ENCODE measurements around the gene KRTAP20-4.

Gene KRTAP20-4

GRCh38 chr21:30642564-30642963, 22.1 kb downstream of the KRTAP20-4 start, which contains the start of gene KRTAP20-3:
Gene KRTAP20-3, plus strand, starts transcription at chr21:30642864.
- no peak for DNase-seq (ENCODE audit: extremely low spot score)
- no peak for TF ChIP-seq SUZ12 (IDR thresholded peaks at IDR 0.05)
- TF ChIP-seq ELF4 (IDR thresholded peaks at IDR 0.05): no peak
- TF ChIP-seq SP1 (IDR thresholded peaks at IDR 0.05): no peak
- no peak for TF ChIP-seq CTBP1 (IDR thresholded peaks at IDR 0.05; ENCODE audit: borderline replicate concordance)
- TF ChIP-seq NFRKB (IDR thresholded peaks at IDR 0.05): no peak
- no peak for TF ChIP-seq BHLHE40 (IDR thresholded peaks at IDR 0.05; ENCODE audit: borderline replicate concordance)
- no peak for TF ChIP-seq L3MBTL2 (conservative IDR thresholded peaks at IDR 0.05)
- no peak for TF ChIP-seq FOXA1 (IDR thresholded peaks at IDR 0.05)
- no peak for TF ChIP-seq ZNF384 (IDR thresholded peaks at IDR 0.05)
- no peak for TF ChIP-seq FOXM1 (IDR thresholded peaks at IDR 0.05; ENCODE audit: borderline replicate concordance)
- TF ChIP-seq LEF1 (IDR thresholded peaks at IDR 0.05; ENCODE audit: borderline replicate concordance): no peak
- no peak for TF ChIP-seq TARDBP (IDR thresholded peaks at IDR 0.05)
- ChIA-PET POLR2A (no interaction called here), CTCF (no interaction called here)

GRCh38 chr21:30646904-30647414, 26.5 kb downstream of the KRTAP20-4 start:
- ChIA-PET POLR2A (no interaction called here), CTCF (no interaction called here)
- TF ChIP-seq PKNOX1 (IDR thresholded peaks at IDR 0.05) (no peak), SUZ12 (IDR thresholded peaks at IDR 0.05) (no peak), L3MBTL2 (conservative IDR thresholded peaks at IDR 0.05) (no peak), ELF4 (IDR thresholded peaks at IDR 0.05) (no peak), FOXK2 (IDR thresholded peaks at IDR 0.05) (no peak), TARDBP (IDR thresholded peaks at IDR 0.05) (no peak), HDGF (IDR thresholded peaks at IDR 0.05; ENCODE audit: borderline replicate concordance) (no peak), ZNF384 (IDR thresholded peaks at IDR 0.05) (no peak), NFRKB (IDR thresholded peaks at IDR 0.05) (no peak), FOXA1 (IDR thresholded peaks at IDR 0.05) (no peak), SP1 (IDR thresholded peaks at IDR 0.05) (no peak), FOXM1 (IDR thresholded peaks at IDR 0.05; ENCODE audit: borderline replicate concordance) (no peak), BHLHE40 (IDR thresholded peaks at IDR 0.05; ENCODE audit: borderline replicate concordance) (no peak), LEF1 (IDR thresholded peaks at IDR 0.05; ENCODE audit: borderline replicate concordance) (no peak), CTBP1 (IDR thresholded peaks at IDR 0.05; ENCODE audit: borderline replicate concordance) (no peak), ARNT (IDR thresholded peaks at IDR 0.05) (no peak)
- DNase-seq (ENCODE audit: extremely low spot score): no peak

GRCh38 chr21:30652891-30653290, 32.5 kb downstream of the KRTAP20-4 start:
- CTCF ChIA-PET: no interaction called here
- no peak for TF ChIP-seq ZNF384 (IDR thresholded peaks at IDR 0.05)
- no peak for TF ChIP-seq PKNOX1 (IDR thresholded peaks at IDR 0.05)
- no peak for TF ChIP-seq ARNT (IDR thresholded peaks at IDR 0.05)
- no peak for TF ChIP-seq HDGF (IDR thresholded peaks at IDR 0.05; ENCODE audit: borderline replicate concordance)
- POLR2A ChIA-PET: no interaction called here
- no peak for DNase-seq (ENCODE audit: extremely low spot score)

GRCh38 chr21:30668776-30669175, 48.3 kb downstream of the KRTAP20-4 start:
- POLR2A ChIA-PET: no interaction called here
- TF ChIP-seq ZNF384 (IDR thresholded peaks at IDR 0.05) (no peak), CTBP1 (IDR thresholded peaks at IDR 0.05; ENCODE audit: borderline replicate concordance) (no peak), TARDBP (IDR thresholded peaks at IDR 0.05) (no peak), BHLHE40 (IDR thresholded peaks at IDR 0.05; ENCODE audit: borderline replicate concordance) (no peak), ELF4 (IDR thresholded peaks at IDR 0.05) (no peak), FOXM1 (IDR thresholded peaks at IDR 0.05; ENCODE audit: borderline replicate concordance) (no peak), FOXA1 (IDR thresholded peaks at IDR 0.05) (no peak), HDGF (IDR thresholded peaks at IDR 0.05; ENCODE audit: borderline replicate concordance) (no peak), NFRKB (IDR thresholded peaks at IDR 0.05) (no peak), LEF1 (IDR thresholded peaks at IDR 0.05; ENCODE audit: borderline replicate concordance) (no peak), PKNOX1 (IDR thresholded peaks at IDR 0.05) (no peak)
- DNase-seq (ENCODE audit: extremely low spot score): no peak
- CTCF ChIA-PET: no interaction called here
